Heart left ventricle (tissue), 13 donors: Measurements from ENCODE around the gene NYAP2.

Experiments
- POLR2A ChIP-seq, 2 donors: fragments of 450-650 bp; IDR thresholded peaks; one replicate each; pipeline ENCODE4 v1.6.1; 2017; ENCODE audit warnings: antibody characterized with exemption in 2 of 2, mild to moderate bottlenecking in 2 of 2, moderate library complexity in 2 of 2
- TF ChIP-seq, protein P1 (sequence below), 12 donors: fragments of 200-600 bp; sonication (generic) in 4 of 12; IDR thresholded peaks; one replicate each; pipeline versions ENCODE4 v1.5.0 to v1.8.0; 2018 to 2022; ENCODE audit warnings: antibody characterized with exemption in 12 of 12, mild to moderate bottlenecking in 5 of 12
- donor health status: ischemic (EF 13 %, LVEDD 7.1; RV severe dilation, severe dysfunction).
- donor health status: DM: no; HTN: yes; CAD: no.
- donor health status: DM: no; HTN: no; CAD: no.
- donor health status: ischemic (EF 25% LVEDD 6.9; RV normal size, moderate dysfunction).
- donor health status: ischemic (EF 25% LVEDD 5.7; RV mildly dilated, moderate dysfunction).
- donor health status: ischemic (EF 35%, LVEDD 5.7; RV mildly dilated, moderate dysfunction).
- donor health status: nonischemic (EF 11% LVEDD 7.7; RV severe dilation, severe dysfunction).
- donor health status: DM: yes; HTN: yes; CAD: no.
- donor health status: PGD.
- donor health status: ischemic (EF 29% LVEDD 5.4; RV normal size, mild dysfunction).
- donor health status: nonischemic (EF 23%, LVEDD 6.1; RV moderate dilation, normal function).

DNA sequence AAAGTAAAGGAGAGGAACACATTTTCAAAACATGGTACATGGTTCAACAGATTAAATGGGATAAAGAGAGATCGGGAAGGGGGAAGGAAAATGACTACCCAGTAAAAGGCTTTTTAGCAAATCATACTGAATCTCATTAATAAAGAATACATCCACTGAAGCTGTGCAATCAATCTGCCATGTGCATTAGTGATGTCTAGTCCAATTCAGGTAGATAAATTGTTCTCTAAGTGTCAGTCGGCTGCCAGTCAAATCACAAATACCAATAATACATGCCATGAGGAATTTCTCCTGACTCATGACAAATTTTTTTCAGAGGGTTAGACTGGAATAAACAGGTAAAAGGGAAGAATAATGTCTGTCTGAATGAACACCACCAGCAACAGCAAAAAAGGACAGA, 22.6 kb downstream of the NYAP2 start:
- TF ChIP-seq, protein P1, sequence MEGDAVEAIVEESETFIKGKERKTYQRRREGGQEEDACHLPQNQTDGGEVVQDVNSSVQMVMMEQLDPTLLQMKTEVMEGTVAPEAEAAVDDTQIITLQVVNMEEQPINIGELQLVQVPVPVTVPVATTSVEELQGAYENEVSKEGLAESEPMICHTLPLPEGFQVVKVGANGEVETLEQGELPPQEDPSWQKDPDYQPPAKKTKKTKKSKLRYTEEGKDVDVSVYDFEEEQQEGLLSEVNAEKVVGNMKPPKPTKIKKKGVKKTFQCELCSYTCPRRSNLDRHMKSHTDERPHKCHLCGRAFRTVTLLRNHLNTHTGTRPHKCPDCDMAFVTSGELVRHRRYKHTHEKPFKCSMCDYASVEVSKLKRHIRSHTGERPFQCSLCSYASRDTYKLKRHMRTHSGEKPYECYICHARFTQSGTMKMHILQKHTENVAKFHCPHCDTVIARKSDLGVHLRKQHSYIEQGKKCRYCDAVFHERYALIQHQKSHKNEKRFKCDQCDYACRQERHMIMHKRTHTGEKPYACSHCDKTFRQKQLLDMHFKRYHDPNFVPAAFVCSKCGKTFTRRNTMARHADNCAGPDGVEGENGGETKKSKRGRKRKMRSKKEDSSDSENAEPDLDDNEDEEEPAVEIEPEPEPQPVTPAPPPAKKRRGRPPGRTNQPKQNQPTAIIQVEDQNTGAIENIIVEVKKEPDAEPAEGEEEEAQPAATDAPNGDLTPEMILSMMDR (IDR thresholded peaks at IDR 0.05), result no peak
- TF ChIP-seq POLR2A (IDR thresholded peaks at IDR 0.05), result no peak
